ENCODE measurements around the gene ROM1.

Gene ROM1

DNA sequence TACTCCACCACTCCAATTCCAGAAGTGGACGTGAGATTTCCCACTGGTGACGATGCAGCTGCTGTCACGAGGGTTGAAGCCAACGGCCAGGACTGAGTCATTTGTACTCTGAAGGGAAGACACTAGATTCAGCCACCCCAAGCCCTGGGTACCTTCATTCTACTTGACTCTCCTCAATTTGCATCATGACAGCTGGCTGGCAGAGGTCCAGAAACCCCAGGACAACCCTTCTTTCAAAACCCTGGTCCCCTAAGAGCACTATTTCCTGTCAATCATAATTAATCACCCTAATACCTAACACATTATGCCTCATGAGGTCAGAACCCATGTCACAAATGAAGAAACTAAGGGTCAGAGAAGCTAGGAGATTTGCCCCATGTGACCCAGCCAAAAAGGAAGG, 5.3 kb upstream of the ROM1 start:
- TF ChIP-seq, protein P1, sequence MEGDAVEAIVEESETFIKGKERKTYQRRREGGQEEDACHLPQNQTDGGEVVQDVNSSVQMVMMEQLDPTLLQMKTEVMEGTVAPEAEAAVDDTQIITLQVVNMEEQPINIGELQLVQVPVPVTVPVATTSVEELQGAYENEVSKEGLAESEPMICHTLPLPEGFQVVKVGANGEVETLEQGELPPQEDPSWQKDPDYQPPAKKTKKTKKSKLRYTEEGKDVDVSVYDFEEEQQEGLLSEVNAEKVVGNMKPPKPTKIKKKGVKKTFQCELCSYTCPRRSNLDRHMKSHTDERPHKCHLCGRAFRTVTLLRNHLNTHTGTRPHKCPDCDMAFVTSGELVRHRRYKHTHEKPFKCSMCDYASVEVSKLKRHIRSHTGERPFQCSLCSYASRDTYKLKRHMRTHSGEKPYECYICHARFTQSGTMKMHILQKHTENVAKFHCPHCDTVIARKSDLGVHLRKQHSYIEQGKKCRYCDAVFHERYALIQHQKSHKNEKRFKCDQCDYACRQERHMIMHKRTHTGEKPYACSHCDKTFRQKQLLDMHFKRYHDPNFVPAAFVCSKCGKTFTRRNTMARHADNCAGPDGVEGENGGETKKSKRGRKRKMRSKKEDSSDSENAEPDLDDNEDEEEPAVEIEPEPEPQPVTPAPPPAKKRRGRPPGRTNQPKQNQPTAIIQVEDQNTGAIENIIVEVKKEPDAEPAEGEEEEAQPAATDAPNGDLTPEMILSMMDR (IDR thresholded peaks at IDR 0.05; ENCODE audit: poor library complexity, severe bottlenecking): no peak
- ATAC-seq (ENCODE audit: low read depth) (no peak), DNase-seq (ENCODE audit: low spot score) (no peak)
- H3K4me3 ChIP-seq (ENCODE audit: severe bottlenecking): no peak overlapping the region
- H3K36me3 ChIP-seq (ENCODE audit: low read depth): peaks cover 28% of the 10 kb centered on the region
- no peak overlapping the region for H3K27ac ChIP-seq (ENCODE audit: poor library complexity, severe bottlenecking)
- no peaks in the 10 kb centered on the region for H3K4me1 ChIP-seq (ENCODE audit: insufficient read depth, poor library complexity, severe bottlenecking)
- no peaks in the 10 kb centered on the region for H3K27me3 ChIP-seq (ENCODE audit: insufficient read depth, poor library complexity, severe bottlenecking)
- H3K9me3 ChIP-seq (ENCODE audit: severe bottlenecking): no peaks in the 10 kb centered on the region

DNA sequence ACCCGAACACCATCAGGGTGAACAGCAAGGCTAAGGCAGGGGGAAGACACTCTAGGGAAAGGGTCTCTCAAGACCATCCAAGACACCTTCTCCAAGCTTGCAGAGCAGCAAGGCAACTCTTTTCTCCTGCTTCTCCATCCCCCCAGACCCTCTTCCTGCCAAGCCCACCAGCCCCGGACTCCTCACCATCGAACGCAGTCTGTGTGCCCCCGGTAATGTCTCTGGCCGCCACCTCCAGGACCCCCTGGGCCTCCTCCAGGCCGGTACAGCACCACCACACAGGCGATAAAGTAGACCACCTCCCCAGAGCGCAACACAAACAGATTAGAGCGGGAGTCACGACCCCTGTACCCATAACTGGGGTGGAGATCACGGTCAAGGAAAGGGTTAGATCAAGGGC, 4.3 kb upstream of the ROM1 start:
- H3K4me1 ChIP-seq (ENCODE audit: insufficient read depth, poor library complexity, severe bottlenecking): no peaks in the 10 kb centered on the region
- no peaks in the 10 kb centered on the region for H3K27me3 ChIP-seq (ENCODE audit: insufficient read depth, poor library complexity, severe bottlenecking)
- DNase-seq (ENCODE audit: low spot score): no peak
- no peak overlapping the region for H3K27ac ChIP-seq (ENCODE audit: poor library complexity, severe bottlenecking)
- H3K36me3 ChIP-seq (ENCODE audit: low read depth): peaks cover 28% of the 10 kb centered on the region
- ATAC-seq (ENCODE audit: low read depth): no peak
- TF ChIP-seq, protein P1 (IDR thresholded peaks at IDR 0.05; ENCODE audit: poor library complexity, severe bottlenecking): no peak
- H3K9me3 ChIP-seq (ENCODE audit: severe bottlenecking): no peaks in the 10 kb centered on the region
- no peak overlapping the region for H3K4me3 ChIP-seq (ENCODE audit: severe bottlenecking)

DNA sequence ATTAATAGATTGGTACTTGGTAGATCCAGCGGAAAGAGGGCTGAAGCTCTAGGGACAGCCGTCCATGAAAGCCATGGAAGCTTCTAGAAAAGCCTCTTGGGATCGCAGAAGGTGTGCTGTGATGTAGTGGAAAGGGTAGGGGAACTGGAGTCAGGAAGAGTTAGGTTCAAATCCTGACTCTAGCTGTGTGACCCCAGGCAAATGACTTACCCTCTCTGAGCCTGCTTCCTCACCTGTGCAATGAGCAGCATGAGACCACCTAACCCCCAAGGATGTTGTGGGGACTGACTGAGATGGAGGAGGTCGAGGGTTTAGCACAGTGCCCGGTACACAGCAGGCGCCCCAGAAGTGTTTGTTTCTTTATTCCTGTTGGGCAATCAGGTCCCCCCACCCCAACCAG, 2.7 kb upstream of the ROM1 start:
- ATAC-seq (ENCODE audit: low read depth) (no peak), DNase-seq (ENCODE audit: low spot score) (no peak)
- Histone ChIP-seq H3K4me3 (ENCODE audit: severe bottlenecking) (no peak overlapping the region), H3K27me3 (ENCODE audit: insufficient read depth, poor library complexity, severe bottlenecking) (no peaks in the 10 kb centered on the region), H3K9me3 (ENCODE audit: severe bottlenecking) (no peaks in the 10 kb centered on the region), H3K4me1 (ENCODE audit: insufficient read depth, poor library complexity, severe bottlenecking) (peaks cover 4% of the 10 kb centered on the region), H3K36me3 (ENCODE audit: low read depth) (peaks cover 24% of the 10 kb centered on the region), H3K27ac (ENCODE audit: poor library complexity, severe bottlenecking) (no peak overlapping the region)
- TF ChIP-seq, protein P1 (IDR thresholded peaks at IDR 0.05; ENCODE audit: poor library complexity, severe bottlenecking): no peak

GRCh38 chr11:62610814-62611704, 2.0 kb upstream of the ROM1 start:
- Histone ChIP-seq H3K9me3 (ENCODE audit: severe bottlenecking) (no peaks in the 10 kb centered on the region), H3K36me3 (ENCODE audit: low read depth) (peaks cover 24% of the 10 kb centered on the region), H3K4me1 (ENCODE audit: insufficient read depth, poor library complexity, severe bottlenecking) (peaks cover 4% of the 10 kb centered on the region), H3K27ac (ENCODE audit: poor library complexity, severe bottlenecking) (peak overlapping the region; percentile 95), H3K4me3 (ENCODE audit: severe bottlenecking) (peak overlapping the region; percentile 66), H3K27me3 (ENCODE audit: insufficient read depth, poor library complexity, severe bottlenecking) (no peaks in the 10 kb centered on the region)
- no peak for ATAC-seq (ENCODE audit: low read depth)
- TF ChIP-seq, protein P1 (IDR thresholded peaks at IDR 0.05; ENCODE audit: poor library complexity, severe bottlenecking): no peak
- DNase-seq (ENCODE audit: low spot score): no peak
